Psoas muscle (tissue), 8 donors: ENCODE results near the gene SIT1. TPM values are rescaled to one million over a fixed set of nuclear protein-coding genes. Genes with fewer than 3 reads are reported as not detected.
A peak's percentile ranks its signal among the peaks of the same experiment; 100 is the strongest.

Experiments used
- ATAC-seq, 4 donors: fragments of 200-7000 bp; cut with Tn5 transposase; one replicate each; pipeline ENCODE4 v1.9.1; 2020; ENCODE audit warnings: moderate library complexity in 3 of 4, mild to moderate bottlenecking in 2 of 4
- DNase-seq, 2 donors: peaks; one replicate each; pipeline ENCODE4 v3.0.0-alpha.2; 2020
- H3K27ac ChIP-seq: fragments of 200-600 bp; one replicate; pipeline ENCODE4 v1.8.0; 2022
- H3K27me3 ChIP-seq, 3 donors: fragments of 200-600 bp in 1 of 3; one replicate each; pipeline versions ENCODE4 v1.6.1 to v1.8.0; 2013 to 2022; ENCODE audit warnings: low read length in 2 of 3, mild to moderate bottlenecking in 2 of 3, moderate library complexity in 1 of 3; ENCODE audit not compliant: insufficient read depth in 3 of 3
- H3K36me3 ChIP-seq, 2 donors: fragments of 200-600 bp in 1 of 2; one replicate each; pipeline versions ENCODE4 v1.6.1 to v1.8.0; 2013 to 2022; ENCODE audit warnings: low read depth in 1 of 2, mild to moderate bottlenecking in 1 of 2, moderate library complexity in 1 of 2; ENCODE audit not compliant: insufficient read depth in 1 of 2
- H3K4me1 ChIP-seq: fragments of 200-600 bp; one replicate; pipeline ENCODE4 v1.8.0; 2022
- H3K4me3 ChIP-seq: fragments of 200-600 bp; one replicate; pipeline ENCODE4 v1.8.0; 2022; ENCODE audit warnings: mild to moderate bottlenecking
- H3K9me3 ChIP-seq: fragments of 200-600 bp; one replicate; pipeline ENCODE4 v1.8.0; 2022
- WGBS, 3 donors: extraction: QIAGEN DNeasy Blood & Tissue Kit; methylation state at CpG; one replicate each; pipeline versions ENCODE4 v1.1.6 to v1.1.7; 2013; 5-methylcytosine and 5-hydroxymethylcytosine counted together
- intact Hi-C, 2 donors: fragments of 100-400 bp; cut with DNase I; formaldehyde crosslinking; loops; one replicate each; pipeline versions ENCODE4 v1.11.0 to v1.14.2; 2022
- polyA plus RNA-seq, 3 donors: library from polyadenylated mRNA; stranded (reverse); fragments of 200-250 nt; gene quantifications; one replicate each; pipeline ENCODE4 v1.2.3, GENCODE V29; 2013
- total RNA-seq, 4 donors: library from RNA; stranded (reverse); fragmentation: NEBNext Ultra II Directional in 2 of 4; extraction: Animal tissue kit (Norgen Biotek cat#: 25700) in 2 of 4; gene quantifications; one replicate each; pipeline versions ENCODE4 v1.2.1 to v1.2.4, GENCODE V29; 2021 to 2023
- TF ChIP-seq, protein P1 (sequence below): fragments of 200-600 bp; IDR thresholded peaks from one replicate; pipeline ENCODE4 v1.8.0; 2022; ENCODE audit warnings: antibody characterized with exemption
- donor health status: healthy with polysubstance abuse.
- donor health status: DM: no; HTN: no; CAD: no; lungs with moderate emphysema.
- donor health status: Bipolar disorder and iron deficiency.
- donor health status: healthy.
- donor health status: DM: yes; HTN: yes; CAD: no.
- donor health status: DM: no; HTN: no; CAD: no.
- donor health status: DM: no; HTN: no; CAD: no.
- donor health status: DM: yes; HTN: yes; CAD: no.

Gene SIT1
- total and polyA plus RNA-seq, 7 donors = 0.08 to 0.34 (median 0.24) TPM; not detected in 1

DNA sequence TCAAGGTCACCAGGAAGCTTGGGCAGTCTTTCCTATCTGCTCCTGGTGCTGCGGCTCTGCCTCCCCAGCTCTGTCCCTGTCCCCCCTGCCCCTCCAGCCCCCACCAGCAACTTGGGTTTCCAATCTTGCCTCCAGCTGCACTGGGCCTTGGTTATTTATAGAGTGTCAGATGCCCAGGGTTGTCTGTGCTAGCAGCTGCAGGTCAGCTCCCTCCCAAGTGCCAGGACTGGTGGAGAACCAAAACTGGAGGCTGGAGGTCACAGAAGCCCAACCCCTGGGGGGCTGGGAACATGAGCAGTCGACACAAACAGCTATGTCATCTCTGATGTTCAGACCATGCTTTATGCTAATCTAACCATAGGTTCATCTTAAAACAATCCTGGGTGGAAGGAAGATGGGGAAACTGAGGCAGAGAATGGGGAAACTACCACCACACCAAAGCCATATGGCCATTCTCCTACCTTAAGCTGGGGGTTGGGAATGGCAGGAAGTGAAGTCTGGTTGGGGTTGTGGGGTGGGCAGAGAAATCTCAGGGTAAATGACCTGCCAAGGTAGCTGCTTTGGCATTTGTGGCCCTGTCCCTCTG is 37.3 kb upstream of the SIT1 start:
- intact Hi-C loops = no loop called here
- Histone ChIP-seq H3K36me3 (peaks cover 0 to 45% of the 10 kb centered on the region in 2 donors), H3K27me3 (no peaks in the 10 kb centered on the region), H3K27ac (peak overlapping the region; percentile 100), H3K4me3 (peak overlapping the region; percentile 100), H3K9me3 (no peaks in the 10 kb centered on the region), H3K4me1 (peaks cover 36% of the 10 kb centered on the region)
- DNase-seq = peak; percentile 58 to 87
- WGBS, 3 donors = 16 to 29% (median 25%) methylated on average over 2 of the region's 2 CpGs
- peak; percentile 38 to 53 (median 48) for ATAC-seq
- TF ChIP-seq, protein P1, sequence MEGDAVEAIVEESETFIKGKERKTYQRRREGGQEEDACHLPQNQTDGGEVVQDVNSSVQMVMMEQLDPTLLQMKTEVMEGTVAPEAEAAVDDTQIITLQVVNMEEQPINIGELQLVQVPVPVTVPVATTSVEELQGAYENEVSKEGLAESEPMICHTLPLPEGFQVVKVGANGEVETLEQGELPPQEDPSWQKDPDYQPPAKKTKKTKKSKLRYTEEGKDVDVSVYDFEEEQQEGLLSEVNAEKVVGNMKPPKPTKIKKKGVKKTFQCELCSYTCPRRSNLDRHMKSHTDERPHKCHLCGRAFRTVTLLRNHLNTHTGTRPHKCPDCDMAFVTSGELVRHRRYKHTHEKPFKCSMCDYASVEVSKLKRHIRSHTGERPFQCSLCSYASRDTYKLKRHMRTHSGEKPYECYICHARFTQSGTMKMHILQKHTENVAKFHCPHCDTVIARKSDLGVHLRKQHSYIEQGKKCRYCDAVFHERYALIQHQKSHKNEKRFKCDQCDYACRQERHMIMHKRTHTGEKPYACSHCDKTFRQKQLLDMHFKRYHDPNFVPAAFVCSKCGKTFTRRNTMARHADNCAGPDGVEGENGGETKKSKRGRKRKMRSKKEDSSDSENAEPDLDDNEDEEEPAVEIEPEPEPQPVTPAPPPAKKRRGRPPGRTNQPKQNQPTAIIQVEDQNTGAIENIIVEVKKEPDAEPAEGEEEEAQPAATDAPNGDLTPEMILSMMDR = no peak

DNA sequence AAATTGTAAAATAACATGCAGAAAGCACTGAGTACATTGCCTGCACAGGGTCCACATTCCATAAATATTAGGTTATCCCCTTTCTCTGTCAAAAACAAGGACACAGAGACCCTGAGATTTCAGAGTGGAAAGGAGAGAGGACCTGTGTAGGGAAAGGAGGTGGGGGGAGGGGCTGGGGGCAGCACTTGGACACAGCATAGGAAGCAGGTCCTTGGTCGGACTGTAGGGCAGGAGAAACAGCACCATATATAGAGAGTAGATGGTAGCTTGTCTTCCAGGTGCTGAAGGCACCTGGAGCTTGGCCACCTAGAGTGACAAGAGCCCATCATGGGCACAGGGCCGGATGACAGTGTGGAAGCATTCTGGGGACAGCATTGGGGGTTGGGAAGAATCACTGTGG is 36.6 kb upstream of the SIT1 start:
- intact Hi-C loops = no loop called here
- WGBS, 3 donors = 29 to 32% (median 31%) methylated on average over 2 of the region's 2 CpGs
- no peaks in the 10 kb centered on the region for H3K27me3 ChIP-seq
- DNase-seq (no peak), ATAC-seq (peak in 2 of 4 donors; percentile 2 to 3)
- H3K36me3 ChIP-seq = peaks cover 0 to 52% of the 10 kb centered on the region in 2 donors
- peak overlapping the region; percentile 100 for H3K4me3 ChIP-seq
- peaks cover 36% of the 10 kb centered on the region for H3K4me1 ChIP-seq
- TF ChIP-seq, protein P1 = no peak
- H3K27ac ChIP-seq = peak overlapping the region; percentile 100
- no peaks in the 10 kb centered on the region for H3K9me3 ChIP-seq

DNA sequence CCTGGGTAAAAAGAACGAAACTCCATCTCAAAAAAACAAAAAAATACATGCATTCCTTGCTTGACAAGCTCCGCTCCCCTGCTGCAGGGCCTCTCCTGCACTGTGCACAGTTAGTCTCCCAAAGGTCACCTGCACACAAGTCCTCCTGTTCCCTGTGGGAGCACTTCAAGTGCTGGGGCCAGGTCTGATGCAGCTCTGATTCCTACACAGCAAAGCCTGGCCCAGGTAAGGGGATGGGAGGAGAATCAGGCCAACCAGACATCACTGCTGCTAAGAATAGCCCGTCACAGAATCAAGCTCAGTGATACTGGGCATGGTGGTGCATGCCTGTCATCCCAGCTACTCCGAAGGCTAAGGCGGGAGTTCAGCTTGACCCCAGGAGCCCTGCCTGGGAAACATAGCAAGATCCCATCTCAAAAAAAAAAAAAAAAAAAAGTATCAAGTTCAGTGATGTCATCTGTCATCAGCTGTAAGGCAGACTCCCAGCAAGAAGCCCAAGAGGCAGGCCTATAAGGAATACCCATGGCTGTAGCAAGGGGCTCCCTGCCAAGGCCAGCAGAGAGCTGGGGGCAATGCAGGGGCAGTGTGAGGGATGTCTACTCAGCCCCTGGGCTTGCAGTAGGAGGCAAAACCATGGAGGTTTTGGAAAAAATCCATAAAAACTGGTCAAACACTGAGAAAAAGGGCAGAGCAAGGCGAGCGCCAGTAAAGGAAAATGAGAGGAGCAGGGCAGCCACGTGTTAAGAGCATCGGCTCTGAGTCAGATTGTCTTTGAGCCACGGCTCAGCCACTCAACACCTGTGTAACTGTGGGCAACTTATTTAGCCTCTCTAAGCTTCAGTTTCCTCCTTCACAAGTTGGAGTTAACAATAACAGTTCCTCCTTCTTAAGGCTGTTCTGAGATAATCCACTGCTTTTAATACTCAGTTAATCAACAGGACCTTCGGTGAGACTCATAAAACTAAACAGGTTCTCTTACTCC is 35.8 kb upstream of the SIT1 start:
- H3K9me3 ChIP-seq = no peaks in the 10 kb centered on the region
- 23 to 36% (median 25%) methylated on average over 11 of the region's 11 CpGs for WGBS, 3 donors
- peaks cover 31% of the 10 kb centered on the region for H3K4me1 ChIP-seq
- peaks cover 0 to 52% of the 10 kb centered on the region in 2 donors for H3K36me3 ChIP-seq
- TF ChIP-seq, protein P1 = no peak
- ATAC-seq = peak; percentile 8 to 32 (median 18)
- H3K27ac ChIP-seq = peak overlapping the region; percentile 100
- DNase-seq = no peak
- intact Hi-C loops = no loop called here
- no peaks in the 10 kb centered on the region for H3K27me3 ChIP-seq
- peak overlapping the region; percentile 100 for H3K4me3 ChIP-seq

DNA sequence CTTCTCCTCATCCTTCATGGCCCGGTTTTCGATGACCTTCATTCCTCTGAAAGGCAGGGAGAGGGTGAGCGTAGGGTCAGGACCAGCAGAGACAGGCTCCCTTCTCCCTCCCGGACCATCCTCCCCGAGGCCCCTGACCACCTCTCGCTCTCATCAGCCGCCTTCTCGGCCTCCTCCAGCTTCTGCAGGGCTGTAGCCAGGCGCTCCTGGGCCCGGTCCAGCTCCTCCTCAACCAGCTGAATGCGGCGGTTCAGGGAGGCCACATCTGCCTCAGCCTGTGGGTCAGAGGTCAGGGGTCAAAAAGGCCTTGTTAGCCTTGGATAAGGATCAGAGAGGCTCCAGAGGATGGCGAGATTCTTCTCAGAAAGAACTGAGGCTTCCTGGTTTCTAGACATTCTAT is 34.8 kb upstream of the SIT1 start:
- DNase-seq (no peak), ATAC-seq (no peak)
- 52 to 55% (median 55%) methylated on average over 12 to 13 of the region's 13 CpGs for WGBS, 3 donors
- intact Hi-C loops = loop anchor here in 1 of 2 donors (2.0 kb wide), 1 partner anchor 23 kb away; no protein-coding TSS in a partner anchor
- Histone ChIP-seq H3K27ac (peak overlapping the region; percentile 100), H3K9me3 (no peaks in the 10 kb centered on the region), H3K4me3 (peak overlapping the region; percentile 100), H3K4me1 (peaks cover 27% of the 10 kb centered on the region), H3K27me3 (no peaks in the 10 kb centered on the region), H3K36me3 (peaks cover 0 to 52% of the 10 kb centered on the region in 2 donors)
- TF ChIP-seq, protein P1 = no peak
